Neural progenitor cell (in vitro differentiated cells): ENCODE data around the gene STK17B.

ENCODE experiments used
- EZH2 ChIP-seq: fragments of 200-600 bp; sonication (generic); IDR thresholded peaks from 2 replicates; pipeline ENCODE4 v1.6.1; 2017; ENCODE audit warnings: antibody characterized with exemption, mild to moderate bottlenecking, moderate library complexity
- TF ChIP-seq, protein P1 (sequence below): fragments of 200-600 bp; sonication (generic); IDR thresholded peaks from 2 replicates; pipeline ENCODE4 v1.5.1; 2017; ENCODE audit warnings: antibody characterized with exemption, mild to moderate bottlenecking

DNA sequence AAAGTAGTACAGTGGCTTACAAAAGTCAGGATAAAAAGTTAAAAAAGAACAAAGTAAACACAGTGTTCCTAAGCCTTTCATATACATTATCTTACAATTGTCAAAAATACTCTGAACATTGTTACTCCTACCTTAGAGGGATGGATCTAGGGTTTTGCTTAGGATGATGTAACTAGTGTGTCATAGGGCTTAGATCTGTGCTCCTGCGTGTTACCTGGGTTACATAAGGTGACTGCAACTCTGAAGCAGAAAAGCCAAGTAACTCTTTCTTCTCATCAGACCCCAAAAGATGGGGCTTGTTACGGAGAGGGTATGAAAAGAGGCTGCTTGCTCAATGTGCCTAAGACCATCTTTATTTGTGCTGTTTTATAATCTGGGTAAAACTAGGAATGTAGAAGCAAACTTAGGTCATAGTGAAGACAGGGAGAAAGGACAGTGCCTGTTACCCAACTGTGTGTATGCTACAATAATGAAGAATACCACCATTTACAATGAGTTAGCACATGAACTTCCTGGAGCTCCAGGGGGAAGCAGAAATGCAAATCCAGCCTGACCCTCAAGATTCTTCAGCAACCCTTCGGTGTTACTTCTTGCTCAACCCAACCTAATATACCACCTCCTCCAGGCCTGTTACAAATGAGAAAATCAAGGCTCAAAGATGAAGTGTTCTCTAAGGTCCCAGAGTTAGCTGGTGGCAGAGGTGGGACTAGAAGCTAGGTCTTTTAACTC lies 42.0 kb upstream of the STK17B start:
- TF ChIP-seq, protein P1, sequence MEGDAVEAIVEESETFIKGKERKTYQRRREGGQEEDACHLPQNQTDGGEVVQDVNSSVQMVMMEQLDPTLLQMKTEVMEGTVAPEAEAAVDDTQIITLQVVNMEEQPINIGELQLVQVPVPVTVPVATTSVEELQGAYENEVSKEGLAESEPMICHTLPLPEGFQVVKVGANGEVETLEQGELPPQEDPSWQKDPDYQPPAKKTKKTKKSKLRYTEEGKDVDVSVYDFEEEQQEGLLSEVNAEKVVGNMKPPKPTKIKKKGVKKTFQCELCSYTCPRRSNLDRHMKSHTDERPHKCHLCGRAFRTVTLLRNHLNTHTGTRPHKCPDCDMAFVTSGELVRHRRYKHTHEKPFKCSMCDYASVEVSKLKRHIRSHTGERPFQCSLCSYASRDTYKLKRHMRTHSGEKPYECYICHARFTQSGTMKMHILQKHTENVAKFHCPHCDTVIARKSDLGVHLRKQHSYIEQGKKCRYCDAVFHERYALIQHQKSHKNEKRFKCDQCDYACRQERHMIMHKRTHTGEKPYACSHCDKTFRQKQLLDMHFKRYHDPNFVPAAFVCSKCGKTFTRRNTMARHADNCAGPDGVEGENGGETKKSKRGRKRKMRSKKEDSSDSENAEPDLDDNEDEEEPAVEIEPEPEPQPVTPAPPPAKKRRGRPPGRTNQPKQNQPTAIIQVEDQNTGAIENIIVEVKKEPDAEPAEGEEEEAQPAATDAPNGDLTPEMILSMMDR, result no peak
- TF ChIP-seq EZH2, result no peak
